DND-41 (cell line): Measurements from ENCODE around the gene GAS2L2.

Experiments used
- EZH2 ChIP-seq: IDR thresholded peaks from 3 replicates; pipeline ENCODE4 v1.6.1; 2012; ENCODE audit warnings: borderline replicate concordance, low read depth, mild to moderate bottlenecking, moderate library complexity, low read length, inconsistent platforms; ENCODE audit not compliant: severe bottlenecking
- TF ChIP-seq, protein P1 (sequence below): IDR thresholded peaks from 2 replicates; pipeline ENCODE4 v1.5.1; 2012; ENCODE audit warnings: borderline replicate concordance, low read length, moderate library complexity, mild to moderate bottlenecking; ENCODE audit not compliant: poor library complexity, severe bottlenecking; ENCODE audit errors: extremely low read depth

DNA sequence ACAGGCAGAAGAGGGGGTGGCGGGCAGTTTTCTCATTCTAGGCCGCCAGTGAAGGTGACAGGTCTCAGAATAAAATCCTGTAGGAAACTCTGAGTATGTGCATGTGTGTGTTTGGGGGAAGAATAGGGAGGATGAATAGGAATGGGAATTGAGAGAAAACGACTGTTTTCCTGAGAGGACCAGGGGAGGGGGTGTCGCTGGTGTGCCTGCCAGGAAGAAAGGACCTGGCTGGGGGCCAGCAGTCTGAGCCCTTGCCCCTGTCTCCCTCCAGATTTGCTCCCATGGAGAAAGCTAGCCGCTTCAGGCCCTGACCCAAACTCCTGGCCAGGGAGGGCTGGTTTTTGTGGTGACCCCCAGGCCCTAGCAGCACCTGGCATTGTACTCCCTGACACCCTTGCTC, 22.0 kb upstream of the GAS2L2 start:
- TF ChIP-seq, protein P1, sequence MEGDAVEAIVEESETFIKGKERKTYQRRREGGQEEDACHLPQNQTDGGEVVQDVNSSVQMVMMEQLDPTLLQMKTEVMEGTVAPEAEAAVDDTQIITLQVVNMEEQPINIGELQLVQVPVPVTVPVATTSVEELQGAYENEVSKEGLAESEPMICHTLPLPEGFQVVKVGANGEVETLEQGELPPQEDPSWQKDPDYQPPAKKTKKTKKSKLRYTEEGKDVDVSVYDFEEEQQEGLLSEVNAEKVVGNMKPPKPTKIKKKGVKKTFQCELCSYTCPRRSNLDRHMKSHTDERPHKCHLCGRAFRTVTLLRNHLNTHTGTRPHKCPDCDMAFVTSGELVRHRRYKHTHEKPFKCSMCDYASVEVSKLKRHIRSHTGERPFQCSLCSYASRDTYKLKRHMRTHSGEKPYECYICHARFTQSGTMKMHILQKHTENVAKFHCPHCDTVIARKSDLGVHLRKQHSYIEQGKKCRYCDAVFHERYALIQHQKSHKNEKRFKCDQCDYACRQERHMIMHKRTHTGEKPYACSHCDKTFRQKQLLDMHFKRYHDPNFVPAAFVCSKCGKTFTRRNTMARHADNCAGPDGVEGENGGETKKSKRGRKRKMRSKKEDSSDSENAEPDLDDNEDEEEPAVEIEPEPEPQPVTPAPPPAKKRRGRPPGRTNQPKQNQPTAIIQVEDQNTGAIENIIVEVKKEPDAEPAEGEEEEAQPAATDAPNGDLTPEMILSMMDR, result no peak
- no peak for TF ChIP-seq EZH2
